ENCODE results near the gene PLA2R1.

Gene PLA2R1

DNA sequence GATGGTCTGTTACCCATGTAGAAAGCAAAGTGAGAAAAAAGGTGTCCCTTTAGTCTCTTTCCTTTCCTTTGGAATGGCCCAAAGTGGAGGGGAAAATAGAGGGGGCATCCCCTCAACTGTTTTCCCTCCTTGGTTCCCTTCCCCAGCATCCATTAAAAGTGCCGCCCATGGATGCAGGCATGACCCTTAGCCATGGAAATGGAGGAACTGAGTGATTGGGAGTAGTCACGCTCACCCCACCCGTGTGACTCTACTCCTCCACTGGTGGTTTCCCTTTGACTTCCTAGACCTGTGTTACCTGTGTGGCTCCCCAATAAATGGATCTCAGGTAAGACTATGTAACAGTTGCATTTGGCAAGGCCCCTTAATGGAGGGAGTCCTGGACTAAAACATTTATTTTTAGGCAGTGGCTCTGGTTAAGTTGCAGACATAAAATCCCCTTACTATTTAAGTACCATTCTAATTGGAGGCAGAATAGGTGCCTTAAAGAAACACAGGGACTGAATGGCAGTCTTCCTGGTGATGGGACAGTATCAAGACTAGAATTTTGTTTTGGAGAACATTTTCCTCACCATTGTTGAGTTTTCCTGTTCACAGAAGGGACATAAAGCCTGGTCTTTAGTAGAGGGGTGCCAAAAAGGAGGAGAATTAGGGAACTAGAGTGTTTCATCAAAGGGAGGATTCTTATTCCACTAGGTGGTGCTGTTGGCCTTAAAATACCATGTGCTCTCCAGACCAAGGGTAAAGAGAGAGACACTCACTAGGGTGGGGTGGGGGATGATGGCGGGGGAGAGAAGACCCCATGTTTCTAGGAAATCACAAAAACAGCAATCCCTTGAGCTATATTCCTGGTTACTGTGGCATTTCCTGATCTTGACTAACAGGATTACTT is 25.7 kb upstream of the PLA2R1 start:
- H3K36me3 ChIP-seq (ENCODE audit: insufficient read depth, low read length), result no peaks in the 10 kb centered on the region

DNA sequence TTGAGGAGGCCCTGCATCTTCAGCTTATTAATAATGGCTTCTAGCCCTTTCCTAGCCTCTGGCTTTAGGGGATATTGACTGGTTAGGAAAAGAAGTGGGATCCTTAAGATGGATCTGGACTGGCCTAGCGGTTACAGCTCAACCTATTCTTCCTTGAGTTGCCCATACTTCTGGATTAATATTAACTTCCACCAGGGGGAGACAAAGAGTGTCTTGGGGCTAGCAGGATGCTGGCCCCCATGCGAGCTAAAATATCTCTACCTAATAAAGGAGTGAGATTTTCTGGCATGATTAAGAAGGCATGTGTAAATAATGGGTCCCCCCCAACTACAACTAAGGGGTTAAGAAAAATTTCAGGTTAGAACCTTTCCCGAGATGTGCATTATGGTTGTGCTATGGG is 23.2 kb upstream of the PLA2R1 start:
- Histone ChIP-seq H3K27me3 (ENCODE audit: control insufficient read depth in 1 of 2, insufficient read depth in 2 of 2, low read length in 2 of 2) (no peaks in the 10 kb centered on the region), H3K4me3 (ENCODE audit: low read depth in 1 of 2, low read length in 2 of 2) (peak overlapping the region in 1 of 2 donors; percentile 31), H3K9ac (ENCODE audit: low read length) (no peak overlapping the region), H3K4me1 (ENCODE audit: insufficient read depth, low read length) (no peaks in the 10 kb centered on the region), H3K9me3 (ENCODE audit: low read length) (peaks cover 34% of the 10 kb centered on the region), H3K36me3 (ENCODE audit: insufficient read depth, low read length) (no peaks in the 10 kb centered on the region), H3K27ac (ENCODE audit: low read depth, low read length) (no peak overlapping the region)

More for the DNA sequence above, 25.7 kb upstream of the PLA2R1 start:
- H3K27ac ChIP-seq (ENCODE audit: low read depth, low read length), result no peak overlapping the region
- H3K4me3 ChIP-seq (ENCODE audit: low read depth in 1 of 2, low read length in 2 of 2), result no peak overlapping the region
- H3K9me3 ChIP-seq (ENCODE audit: low read length), result peaks cover 34% of the 10 kb centered on the region
- H3K27me3 ChIP-seq (ENCODE audit: control insufficient read depth in 1 of 2, insufficient read depth in 2 of 2, low read length in 2 of 2), result no peaks in the 10 kb centered on the region
- H3K4me1 ChIP-seq (ENCODE audit: insufficient read depth, low read length), result no peaks in the 10 kb centered on the region
- H3K9ac ChIP-seq (ENCODE audit: low read length), result no peak overlapping the region

GRCh38 chr2:160077912-160078810 is 15.7 kb upstream of the PLA2R1 start:
- Histone ChIP-seq H3K27ac (ENCODE audit: low read depth, low read length) (no peak overlapping the region), H3K27me3 (ENCODE audit: control insufficient read depth in 1 of 2, insufficient read depth in 2 of 2, low read length in 2 of 2) (no peaks in the 10 kb centered on the region), H3K9ac (ENCODE audit: low read length) (no peak overlapping the region), H3K9me3 (ENCODE audit: low read length) (no peaks in the 10 kb centered on the region), H3K36me3 (ENCODE audit: insufficient read depth, low read length) (no peaks in the 10 kb centered on the region), H3K4me3 (ENCODE audit: low read depth in 1 of 2, low read length in 2 of 2) (no peak overlapping the region), H3K4me1 (ENCODE audit: insufficient read depth, low read length) (no peaks in the 10 kb centered on the region)

- H3K27me3 ChIP-seq (ENCODE audit: control insufficient read depth in 1 of 2, insufficient read depth in 2 of 2, low read length in 2 of 2), result no peaks in the 10 kb centered on the region
- H3K4me3 ChIP-seq (ENCODE audit: low read depth in 1 of 2, low read length in 2 of 2), result no peak overlapping the region
- H3K9ac ChIP-seq (ENCODE audit: low read length), result no peak overlapping the region
- H3K27ac ChIP-seq (ENCODE audit: low read depth, low read length), result no peak overlapping the region
- H3K4me1 ChIP-seq (ENCODE audit: insufficient read depth, low read length), result no peaks in the 10 kb centered on the region
- no peaks in the 10 kb centered on the region for H3K36me3 ChIP-seq (ENCODE audit: insufficient read depth, low read length)
- no peaks in the 10 kb centered on the region for H3K9me3 ChIP-seq (ENCODE audit: low read length)
Observed at GRCh38 chr2:160076914-160077313, 14.5 kb upstream of the PLA2R1 start.

DNA sequence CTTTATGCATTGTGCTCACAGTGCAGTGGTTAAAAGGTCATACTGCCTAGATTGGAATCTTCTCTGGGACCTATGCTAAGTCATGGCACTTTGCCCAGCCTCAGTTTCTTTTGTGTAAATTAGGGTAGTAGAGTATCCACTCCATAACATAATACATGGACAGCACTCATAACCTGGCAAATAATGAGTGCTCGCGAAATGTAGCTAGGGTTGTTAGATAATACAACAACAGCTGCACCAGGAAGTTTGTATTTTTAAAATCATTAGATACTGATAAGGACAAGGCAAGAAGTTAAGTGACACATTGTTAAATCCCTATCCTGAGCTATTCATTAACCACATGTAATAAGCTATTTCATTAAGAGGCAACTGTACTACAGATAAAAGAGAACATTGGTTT is 13.8 kb upstream of the PLA2R1 start:
- Histone ChIP-seq H3K9me3 (ENCODE audit: low read length) (no peaks in the 10 kb centered on the region), H3K4me1 (ENCODE audit: insufficient read depth, low read length) (no peaks in the 10 kb centered on the region), H3K36me3 (ENCODE audit: insufficient read depth, low read length) (no peaks in the 10 kb centered on the region), H3K9ac (ENCODE audit: low read length) (no peak overlapping the region), H3K27ac (ENCODE audit: low read depth, low read length) (no peak overlapping the region), H3K4me3 (ENCODE audit: low read depth in 1 of 2, low read length in 2 of 2) (no peak overlapping the region), H3K27me3 (ENCODE audit: control insufficient read depth in 1 of 2, insufficient read depth in 2 of 2, low read length in 2 of 2) (no peaks in the 10 kb centered on the region)

GRCh38 chr2:160075171-160075570 is 12.8 kb upstream of the PLA2R1 start:
- no peak overlapping the region for H3K27ac ChIP-seq (ENCODE audit: low read depth, low read length)

DNA sequence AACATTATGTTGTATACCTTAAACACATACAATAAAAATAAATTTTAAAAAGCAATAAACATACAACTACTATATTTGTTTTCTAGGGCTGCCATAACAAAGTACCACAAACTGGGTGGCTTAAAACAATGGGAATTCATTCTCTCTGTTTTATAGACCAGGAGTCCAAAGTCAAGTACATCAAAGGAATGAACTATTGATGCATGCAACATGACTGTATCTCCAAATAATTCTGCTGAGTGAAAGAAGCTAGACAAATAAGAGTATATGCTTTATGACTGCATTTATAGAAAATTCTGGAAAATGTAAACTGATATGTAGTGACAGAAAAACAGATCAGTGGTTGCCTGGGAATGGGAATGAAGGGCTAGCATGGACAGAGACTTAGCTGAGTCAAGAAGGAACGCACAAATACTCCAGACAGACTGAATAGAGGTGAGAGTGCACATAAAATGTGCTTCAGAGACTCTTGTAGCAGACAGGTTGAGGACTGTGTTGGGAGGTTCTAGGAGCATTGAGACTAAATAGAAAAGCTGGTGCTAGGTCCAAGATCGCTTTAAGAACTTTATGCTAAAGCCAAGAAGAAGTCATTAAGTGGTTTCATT is 11.0 kb upstream of the PLA2R1 start:
- Histone ChIP-seq H3K27ac (ENCODE audit: low read depth, low read length) (no peak overlapping the region), H3K9me3 (ENCODE audit: low read length) (no peaks in the 10 kb centered on the region), H3K4me1 (ENCODE audit: insufficient read depth, low read length) (no peaks in the 10 kb centered on the region), H3K27me3 (ENCODE audit: control insufficient read depth in 1 of 2, insufficient read depth in 2 of 2, low read length in 2 of 2) (no peaks in the 10 kb centered on the region), H3K36me3 (ENCODE audit: insufficient read depth, low read length) (no peaks in the 10 kb centered on the region), H3K4me3 (ENCODE audit: low read depth in 1 of 2, low read length in 2 of 2) (no peak overlapping the region), H3K9ac (ENCODE audit: low read length) (no peak overlapping the region)

More at GRCh38 chr2:160075171-160075570, 12.8 kb upstream of the PLA2R1 start:
- Histone ChIP-seq H3K27me3 (ENCODE audit: control insufficient read depth in 1 of 2, insufficient read depth in 2 of 2, low read length in 2 of 2) (no peaks in the 10 kb centered on the region), H3K36me3 (ENCODE audit: insufficient read depth, low read length) (no peaks in the 10 kb centered on the region), H3K9me3 (ENCODE audit: low read length) (no peaks in the 10 kb centered on the region), H3K9ac (ENCODE audit: low read length) (no peak overlapping the region), H3K4me1 (ENCODE audit: insufficient read depth, low read length) (no peaks in the 10 kb centered on the region), H3K4me3 (ENCODE audit: low read depth in 1 of 2, low read length in 2 of 2) (no peak overlapping the region)

- H3K36me3 ChIP-seq (ENCODE audit: insufficient read depth, low read length), result no peaks in the 10 kb centered on the region
- no peak overlapping the region for H3K4me3 ChIP-seq (ENCODE audit: low read depth in 1 of 2, low read length in 2 of 2)
- H3K9ac ChIP-seq (ENCODE audit: low read length), result no peak overlapping the region
- no peak overlapping the region for H3K27ac ChIP-seq (ENCODE audit: low read depth, low read length)
- no peaks in the 10 kb centered on the region for H3K4me1 ChIP-seq (ENCODE audit: insufficient read depth, low read length)
- H3K9me3 ChIP-seq (ENCODE audit: low read length), result no peaks in the 10 kb centered on the region
- H3K27me3 ChIP-seq (ENCODE audit: control insufficient read depth in 1 of 2, insufficient read depth in 2 of 2, low read length in 2 of 2), result no peaks in the 10 kb centered on the region
Observed at GRCh38 chr2:160068906-160069305, 6.5 kb upstream of the PLA2R1 start.

GRCh38 chr2:160064916-160065315 is 2.5 kb upstream of the PLA2R1 start:
- Histone ChIP-seq H3K27ac (ENCODE audit: low read depth, low read length) (no peak overlapping the region), H3K9ac (ENCODE audit: low read length) (no peak overlapping the region), H3K36me3 (ENCODE audit: insufficient read depth, low read length) (no peaks in the 10 kb centered on the region), H3K4me3 (ENCODE audit: low read depth in 1 of 2, low read length in 2 of 2) (no peak overlapping the region), H3K27me3 (ENCODE audit: control insufficient read depth in 1 of 2, insufficient read depth in 2 of 2, low read length in 2 of 2) (no peaks in the 10 kb centered on the region), H3K4me1 (ENCODE audit: insufficient read depth, low read length) (peaks cover 17% of the 10 kb centered on the region), H3K9me3 (ENCODE audit: low read length) (no peaks in the 10 kb centered on the region)

DNA sequence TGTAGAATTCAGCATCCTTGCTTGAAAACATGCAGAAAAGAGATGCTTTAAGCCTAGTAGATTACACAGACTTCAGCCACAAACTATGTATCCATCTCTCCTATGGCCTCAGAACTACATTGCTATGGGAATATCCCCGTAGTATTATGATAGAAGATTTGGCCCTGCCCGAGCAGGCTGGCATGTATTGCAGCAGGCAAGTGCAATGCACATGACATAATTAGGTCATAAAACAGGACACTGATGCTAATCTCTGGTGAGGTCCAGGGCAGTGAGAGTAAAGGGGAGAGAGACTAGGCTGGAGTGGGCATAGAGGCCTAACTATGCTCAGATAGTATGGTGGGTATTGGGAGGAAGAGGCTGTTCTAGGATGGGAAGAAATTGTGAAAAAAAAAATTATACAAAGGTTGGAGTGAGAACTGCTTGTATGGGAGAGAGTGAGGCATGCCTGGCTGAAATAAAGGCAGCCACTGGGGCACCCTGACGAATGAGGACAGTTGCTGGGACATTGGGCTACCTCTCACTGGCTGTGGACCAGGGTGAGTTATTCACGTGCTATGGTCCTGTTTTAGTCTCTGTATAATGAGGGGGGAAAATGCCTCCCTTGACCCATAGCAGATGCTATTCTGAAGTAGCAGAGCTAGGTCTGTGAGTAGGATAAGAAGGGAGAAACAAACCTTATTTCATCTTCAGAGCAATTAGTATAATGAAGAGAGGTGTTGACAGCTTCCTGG is 1.6 kb upstream of the PLA2R1 start:
- Histone ChIP-seq H3K9ac (ENCODE audit: low read length) (no peak overlapping the region), H3K4me1 (ENCODE audit: insufficient read depth, low read length) (peaks cover 17% of the 10 kb centered on the region), H3K9me3 (ENCODE audit: low read length) (no peaks in the 10 kb centered on the region), H3K27ac (ENCODE audit: low read depth, low read length) (no peak overlapping the region), H3K4me3 (ENCODE audit: low read depth in 1 of 2, low read length in 2 of 2) (no peak overlapping the region), H3K27me3 (ENCODE audit: control insufficient read depth in 1 of 2, insufficient read depth in 2 of 2, low read length in 2 of 2) (no peaks in the 10 kb centered on the region), H3K36me3 (ENCODE audit: insufficient read depth, low read length) (no peaks in the 10 kb centered on the region)

DNA sequence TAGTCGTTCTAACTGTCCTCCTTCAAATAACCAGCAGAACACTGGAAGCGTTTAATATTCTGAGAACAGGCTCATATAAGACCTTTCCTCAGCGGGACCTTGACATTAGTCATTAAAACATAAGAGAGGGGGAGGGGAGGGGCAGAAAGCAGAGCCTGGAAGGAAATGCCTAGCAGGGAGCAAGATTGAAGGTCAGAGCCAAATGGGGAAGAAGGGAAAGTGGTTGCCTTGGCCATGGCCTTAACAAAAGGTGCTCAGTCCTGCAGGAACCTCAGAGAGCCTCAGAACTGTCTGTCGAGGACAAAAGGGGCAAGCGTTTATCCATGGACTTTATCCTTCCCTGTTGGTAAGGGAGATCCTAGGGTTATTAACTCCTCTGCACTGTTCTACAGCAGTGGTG is 856 bp upstream of the PLA2R1 start:
- Histone ChIP-seq H3K9ac (ENCODE audit: low read length) (peak overlapping the region; percentile 47), H3K4me1 (ENCODE audit: insufficient read depth, low read length) (peaks cover 17% of the 10 kb centered on the region), H3K9me3 (ENCODE audit: low read length) (no peaks in the 10 kb centered on the region), H3K4me3 (ENCODE audit: low read depth in 1 of 2, low read length in 2 of 2) (peak overlapping the region; percentile 66 to 82), H3K36me3 (ENCODE audit: insufficient read depth, low read length) (no peaks in the 10 kb centered on the region), H3K27me3 (ENCODE audit: control insufficient read depth in 1 of 2, insufficient read depth in 2 of 2, low read length in 2 of 2) (no peaks in the 10 kb centered on the region), H3K27ac (ENCODE audit: low read depth, low read length) (no peak overlapping the region)
